ENCODE data around the gene RBM44. TPM values are rescaled to one million over a fixed set of nuclear protein-coding genes. Genes with fewer than 3 reads are reported as not detected.
"Not testable (repeated sequence)": the region's sequence is repeated elsewhere in the genome, so short reads cannot be mapped to it uniquely, and the experiment has no call there.

Gene RBM44, protein sequence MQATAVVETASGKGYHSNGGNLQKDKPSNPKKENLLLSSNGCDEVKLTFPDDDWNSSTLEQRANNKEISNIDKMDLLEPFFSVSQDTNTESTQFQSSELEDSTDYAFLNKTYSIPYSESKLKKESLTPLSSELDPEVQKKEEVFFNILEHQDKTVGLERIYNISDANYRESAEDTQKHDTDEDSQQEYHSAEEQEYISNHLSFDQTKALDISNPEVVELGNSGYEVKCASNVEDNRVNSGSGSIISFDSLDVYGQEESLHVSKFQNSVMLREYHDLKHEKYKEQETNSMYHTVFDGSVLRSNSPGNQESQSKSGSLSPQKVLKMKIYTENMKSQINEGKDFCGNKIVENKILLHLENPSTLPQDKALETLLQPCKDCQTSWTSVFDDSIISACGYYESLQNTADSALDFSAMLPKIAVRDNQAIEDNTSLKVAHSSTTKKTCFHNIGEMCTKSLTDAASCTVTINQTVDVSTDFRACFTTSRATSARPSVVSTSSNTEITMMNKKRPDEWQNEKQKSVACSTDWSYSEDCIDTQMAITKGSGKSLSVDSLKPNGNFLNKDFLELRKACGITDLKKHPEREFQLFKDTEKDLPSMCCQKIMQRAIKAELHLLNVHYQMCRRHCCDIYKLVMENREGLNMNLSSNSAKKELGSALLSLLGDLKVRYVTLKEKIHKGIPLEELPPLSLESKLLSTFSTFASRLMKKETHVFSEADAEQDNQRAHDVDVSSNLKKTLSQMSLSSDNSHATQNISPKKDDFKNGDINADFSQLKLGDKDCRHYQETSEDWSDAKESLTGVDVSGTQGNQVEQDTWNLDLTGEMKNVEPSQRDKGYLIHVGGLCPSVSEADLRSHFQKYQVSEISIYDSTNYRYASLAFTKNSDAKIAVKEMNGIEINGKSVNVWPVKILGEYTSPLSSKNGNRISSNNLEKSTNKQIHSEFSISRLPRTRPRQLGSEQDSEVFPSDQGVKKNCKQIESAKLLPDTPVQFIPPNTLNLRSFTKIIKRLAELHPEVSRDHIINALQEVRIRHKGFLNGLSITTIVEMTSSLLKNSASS
- 0.92 and 1.0 TPM in 2 replicates for total RNA-seq

DNA sequence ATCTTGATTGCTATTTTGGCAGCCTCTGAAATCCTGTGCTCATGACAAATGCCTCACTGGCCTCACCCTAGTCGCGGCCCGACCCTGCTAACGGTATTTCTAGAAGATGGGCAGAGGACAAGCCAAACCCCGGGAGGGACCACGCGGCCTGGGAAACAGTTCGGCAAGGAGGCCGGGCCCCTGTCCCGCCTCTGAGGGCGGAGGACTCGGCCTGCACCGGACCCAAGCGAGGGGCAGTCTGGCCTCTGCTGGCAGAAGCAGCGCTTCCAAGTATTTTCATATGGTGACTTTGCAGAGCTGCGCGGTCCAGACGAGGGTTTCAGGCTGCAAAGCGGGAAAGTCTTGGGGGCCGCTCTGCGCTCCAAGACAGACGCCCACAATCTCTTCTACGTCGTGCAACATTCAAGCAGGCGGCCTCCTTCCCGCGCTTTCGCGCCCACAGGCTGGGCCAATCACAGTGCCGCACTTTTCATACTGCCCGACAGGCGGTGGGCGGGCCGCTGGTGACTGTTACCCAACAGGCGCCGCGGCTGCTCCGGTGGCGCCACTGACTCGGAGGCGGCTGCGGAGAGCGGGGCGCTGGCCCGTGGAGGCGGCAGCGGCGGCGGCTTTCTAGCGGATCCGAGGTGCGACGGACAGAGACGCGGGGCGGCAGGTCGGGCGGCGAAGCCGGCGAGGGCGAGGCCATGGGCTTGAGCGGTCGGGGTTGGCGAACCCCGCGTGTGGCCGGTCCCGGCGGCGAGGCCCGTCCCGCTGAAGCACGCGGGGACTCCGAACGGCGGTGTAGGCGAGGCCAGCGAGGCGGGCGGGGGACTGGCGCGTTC, at the start of gene RBM44:
TSS of gene RBM44 (plus strand) at position 544 of the 824 bp plus-strand sequence. CDS start 14,831 bp downstream, outside the sequence.
- H3K4me1 Mint-ChIP-seq (ENCODE audit: low read depth): no peaks in the 10 kb centered on the region

DNA sequence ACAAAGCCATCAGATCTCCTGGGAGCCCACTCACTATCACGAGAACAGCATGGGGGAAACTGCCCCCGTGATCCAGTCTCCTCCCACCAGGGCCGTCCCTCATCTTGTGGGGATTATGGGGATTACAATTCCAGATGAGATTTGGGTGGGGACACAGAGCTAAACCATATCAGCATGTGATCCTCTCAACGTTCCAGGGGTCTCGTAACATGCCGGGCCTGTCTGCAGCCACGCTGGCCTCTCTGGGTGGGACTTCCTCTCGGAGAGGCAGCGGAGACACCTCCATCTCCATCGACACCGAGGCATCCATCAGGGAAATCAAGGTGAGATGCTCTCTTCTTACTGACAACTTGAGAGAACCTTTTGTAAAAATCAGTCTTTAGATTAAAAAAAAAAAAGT, 49.6 kb upstream of the RBM44 start:
- no peak overlapping the region for H3K4me3 Mint-ChIP-seq (ENCODE audit: low read depth)
- H3K36me3 Mint-ChIP-seq (ENCODE audit: low read depth): peaks cover 76% of the 10 kb centered on the region
- intact Hi-C loops (cut with micrococcal nuclease): no loop called here
- DNase-seq (ENCODE audit: low spot score): no peak
- H3K27ac Mint-ChIP-seq: no peak overlapping the region
- H3K27me3 Mint-ChIP-seq (ENCODE audit: low read depth): no peaks in the 10 kb centered on the region
- H3K9me3 Mint-ChIP-seq: no peaks in the 10 kb centered on the region
- H3K4me1 Mint-ChIP-seq (ENCODE audit: low read depth): peaks cover 27% of the 10 kb centered on the region

More for the DNA sequence above, at the start of gene RBM44:
- no peaks in the 10 kb centered on the region for H3K36me3 Mint-ChIP-seq (ENCODE audit: low read depth)
- no peak for DNase-seq (ENCODE audit: low spot score)
- intact Hi-C loops (cut with micrococcal nuclease): no loop called here
- no peaks in the 10 kb centered on the region for H3K9me3 Mint-ChIP-seq
- no peak within 1 kb of the TSS for H3K27ac Mint-ChIP-seq
- no peaks in the 10 kb centered on the region for H3K27me3 Mint-ChIP-seq (ENCODE audit: low read depth)
- H3K4me3 Mint-ChIP-seq (ENCODE audit: low read depth): no peak within 1 kb of the TSS

DNA sequence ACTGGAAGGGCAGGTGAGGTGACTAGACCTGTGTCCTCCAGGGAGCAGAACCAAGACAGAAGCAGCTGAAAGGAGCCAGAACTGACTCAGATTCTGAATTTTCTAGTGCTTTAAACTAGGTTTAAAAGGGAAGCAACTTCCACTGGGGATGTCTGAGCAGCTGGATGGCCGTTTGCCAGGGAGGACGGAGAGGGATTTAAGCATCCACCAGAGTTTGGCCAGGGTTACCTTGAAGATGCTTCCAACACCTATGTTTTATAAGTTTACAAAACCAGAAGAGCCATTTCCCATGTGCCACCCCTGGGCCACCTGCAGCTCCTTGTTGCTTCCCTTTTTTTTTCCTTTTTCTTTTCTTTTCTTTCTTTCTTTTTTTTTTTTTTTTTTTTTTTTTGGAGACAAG, 48.6 kb upstream of the RBM44 start:
- Mint-ChIP-seq H3K27ac (peak overlapping the region; percentile 13), H3K9me3 (no peaks in the 10 kb centered on the region), H3K36me3 (ENCODE audit: low read depth) (peaks cover 81% of the 10 kb centered on the region), H3K27me3 (ENCODE audit: low read depth) (no peaks in the 10 kb centered on the region), H3K4me3 (ENCODE audit: low read depth) (no peak overlapping the region), H3K4me1 (ENCODE audit: low read depth) (peaks cover 25% of the 10 kb centered on the region)
- no peak for DNase-seq (ENCODE audit: low spot score)
- intact Hi-C loops (cut with micrococcal nuclease): no loop called here

DNA sequence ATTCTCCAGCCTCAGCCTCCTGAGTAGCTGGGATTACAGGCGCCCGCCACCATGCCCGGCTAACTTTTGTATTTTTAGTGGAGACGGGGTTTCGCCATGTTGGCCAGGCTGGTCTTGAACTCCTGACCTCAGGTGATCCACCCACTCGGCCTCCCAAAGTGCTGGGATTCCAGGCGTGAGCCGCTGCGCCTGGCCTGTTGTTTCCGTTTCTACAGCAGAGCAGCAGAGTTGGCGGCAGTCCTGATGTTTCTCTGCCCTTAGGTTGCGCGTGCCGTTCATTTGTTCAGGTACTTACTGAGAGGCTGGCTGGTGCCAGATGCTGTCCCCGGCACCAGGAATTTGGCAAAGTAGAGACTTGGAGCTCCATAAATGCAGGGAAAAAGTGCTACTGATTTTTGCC, 48.1 kb upstream of the RBM44 start:
- Mint-ChIP-seq H3K36me3 (ENCODE audit: low read depth) (peaks cover 82% of the 10 kb centered on the region), H3K4me1 (ENCODE audit: low read depth) (peaks cover 23% of the 10 kb centered on the region)
- H3K9me3 Mint-ChIP-seq; intact Hi-C loops (cut with micrococcal nuclease); DNase-seq (ENCODE audit: low spot score); H3K27me3 Mint-ChIP-seq (ENCODE audit: low read depth); H3K4me3 Mint-ChIP-seq (ENCODE audit: low read depth); H3K27ac Mint-ChIP-seq: not testable (repeated sequence)

DNA sequence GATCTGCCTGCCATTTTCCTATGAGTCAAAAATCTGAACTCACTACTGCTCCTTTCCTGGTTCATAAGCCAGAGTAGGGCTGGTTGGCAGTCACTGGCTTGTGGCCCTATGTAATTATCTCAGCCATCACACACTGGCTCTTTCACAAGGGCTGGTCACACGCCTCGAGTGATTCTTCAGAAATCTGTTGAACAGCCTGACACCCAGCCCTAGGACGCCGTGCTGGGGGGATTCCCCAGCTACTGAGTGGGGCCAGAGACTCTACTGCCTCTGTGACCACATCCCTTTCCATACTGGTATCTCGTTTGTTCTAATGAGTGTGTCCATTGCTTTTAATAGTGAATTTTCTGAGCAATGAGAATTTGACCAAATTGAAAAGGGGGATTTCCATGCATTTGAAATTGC, 45.8 kb upstream of the RBM44 start:
- peaks cover 82% of the 10 kb centered on the region for H3K36me3 Mint-ChIP-seq (ENCODE audit: low read depth)
- no peaks in the 10 kb centered on the region for H3K9me3 Mint-ChIP-seq
- peak overlapping the region; percentile 86 for H3K27ac Mint-ChIP-seq
- no peak overlapping the region for H3K4me3 Mint-ChIP-seq (ENCODE audit: low read depth)
- H3K4me1 Mint-ChIP-seq (ENCODE audit: low read depth): peaks cover 23% of the 10 kb centered on the region
- no peak for DNase-seq (ENCODE audit: low spot score)
- no peaks in the 10 kb centered on the region for H3K27me3 Mint-ChIP-seq (ENCODE audit: low read depth)
- intact Hi-C loops (cut with micrococcal nuclease): loop anchor here (2.0 kb wide), 2 partner anchors 52 to 80 kb away; no protein-coding TSS in a partner anchor

DNA sequence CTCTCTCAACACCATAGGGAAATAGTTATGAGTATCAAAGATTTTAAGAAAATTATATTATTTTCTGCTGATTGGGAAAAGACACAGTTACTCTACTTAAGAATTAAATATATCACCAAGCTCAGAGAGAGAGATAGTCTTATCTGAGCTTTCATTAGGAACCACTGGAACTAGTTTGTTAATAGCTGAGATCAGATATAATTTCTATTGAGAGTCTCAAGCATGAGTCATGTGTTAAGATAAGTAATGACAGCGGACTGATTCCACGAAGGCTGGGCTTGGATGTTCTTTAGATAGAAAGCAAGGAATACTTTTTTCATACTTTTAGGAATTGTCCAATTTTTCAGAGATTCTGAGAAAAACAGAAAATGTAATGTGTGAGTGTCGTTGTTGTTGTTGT, 44.4 kb upstream of the RBM44 start:
- H3K4me1 Mint-ChIP-seq (ENCODE audit: low read depth): peaks cover 23% of the 10 kb centered on the region
- H3K9me3 Mint-ChIP-seq: no peaks in the 10 kb centered on the region
- peak overlapping the region; percentile 79 for H3K27ac Mint-ChIP-seq
- no peak for DNase-seq (ENCODE audit: low spot score)
- peaks cover 80% of the 10 kb centered on the region for H3K36me3 Mint-ChIP-seq (ENCODE audit: low read depth)
- no peaks in the 10 kb centered on the region for H3K27me3 Mint-ChIP-seq (ENCODE audit: low read depth)
- no peak overlapping the region for H3K4me3 Mint-ChIP-seq (ENCODE audit: low read depth)
- intact Hi-C loops (cut with micrococcal nuclease): no loop called here

DNA sequence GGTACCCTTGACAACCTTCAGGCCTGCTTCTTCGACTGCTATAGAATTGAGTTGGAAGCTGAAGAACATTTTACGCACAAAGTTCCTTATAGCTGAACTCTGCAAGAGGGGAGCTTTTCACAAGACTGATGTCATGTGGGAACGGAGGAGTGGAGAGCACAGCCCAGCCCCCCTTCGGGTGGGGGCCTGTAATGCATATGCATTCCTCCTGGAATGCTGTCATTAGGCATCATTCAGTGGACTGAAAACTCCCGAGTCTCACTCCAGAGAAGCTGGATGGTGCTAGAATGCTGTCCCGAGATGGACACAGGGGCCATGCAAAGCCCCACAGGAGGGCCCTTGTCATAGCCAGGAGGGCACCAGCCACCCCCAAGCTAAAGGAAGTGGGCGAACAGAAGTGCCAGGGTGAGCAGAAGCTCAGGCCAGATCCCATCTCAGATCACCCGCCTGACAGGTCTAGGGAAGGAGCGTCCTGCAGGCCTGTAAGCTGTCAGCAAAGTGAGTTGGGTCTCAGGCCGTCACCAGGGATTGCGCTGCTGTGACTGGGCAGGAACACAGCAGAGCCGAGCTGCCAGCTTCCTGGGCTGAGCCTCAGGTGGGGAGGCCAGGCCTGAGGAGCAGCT, 43.8 kb upstream of the RBM44 start:
- no peaks in the 10 kb centered on the region for H3K9me3 Mint-ChIP-seq
- no peaks in the 10 kb centered on the region for H3K27me3 Mint-ChIP-seq (ENCODE audit: low read depth)
- H3K4me1 Mint-ChIP-seq (ENCODE audit: low read depth): peaks cover 22% of the 10 kb centered on the region
- no peak for DNase-seq (ENCODE audit: low spot score)
- H3K27ac Mint-ChIP-seq: no peak overlapping the region
- intact Hi-C loops (cut with micrococcal nuclease): no loop called here
- H3K4me3 Mint-ChIP-seq (ENCODE audit: low read depth): no peak overlapping the region
- H3K36me3 Mint-ChIP-seq (ENCODE audit: low read depth): peaks cover 80% of the 10 kb centered on the region

DNA sequence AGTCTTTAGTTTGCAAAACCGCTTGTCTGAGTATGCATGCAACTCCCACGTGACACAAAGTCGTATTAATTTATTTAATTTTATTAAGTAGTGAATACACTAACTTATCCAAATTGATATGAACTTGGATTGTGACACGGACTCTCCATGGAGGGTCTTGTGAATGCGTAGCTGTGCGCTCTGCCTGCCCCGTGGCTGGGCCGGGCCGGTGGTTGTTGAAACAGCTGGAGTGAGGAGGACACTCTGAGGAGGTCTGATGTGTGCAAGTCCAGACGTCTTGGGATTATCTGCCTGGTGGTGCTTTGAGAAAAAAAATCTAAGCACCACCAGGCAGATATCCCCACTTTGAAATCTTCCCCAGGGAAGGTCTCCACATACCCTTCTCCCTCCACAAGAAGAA, 41.0 kb upstream of the RBM44 start:
- no peaks in the 10 kb centered on the region for H3K9me3 Mint-ChIP-seq
- no peak overlapping the region for H3K4me3 Mint-ChIP-seq (ENCODE audit: low read depth)
- H3K4me1 Mint-ChIP-seq (ENCODE audit: low read depth): peaks cover 11% of the 10 kb centered on the region
- H3K27ac Mint-ChIP-seq: no peak overlapping the region
- no peaks in the 10 kb centered on the region for H3K27me3 Mint-ChIP-seq (ENCODE audit: low read depth)
- no peak for DNase-seq (ENCODE audit: low spot score)
- intact Hi-C loops (cut with micrococcal nuclease): no loop called here
- peaks cover 87% of the 10 kb centered on the region for H3K36me3 Mint-ChIP-seq (ENCODE audit: low read depth)

DNA sequence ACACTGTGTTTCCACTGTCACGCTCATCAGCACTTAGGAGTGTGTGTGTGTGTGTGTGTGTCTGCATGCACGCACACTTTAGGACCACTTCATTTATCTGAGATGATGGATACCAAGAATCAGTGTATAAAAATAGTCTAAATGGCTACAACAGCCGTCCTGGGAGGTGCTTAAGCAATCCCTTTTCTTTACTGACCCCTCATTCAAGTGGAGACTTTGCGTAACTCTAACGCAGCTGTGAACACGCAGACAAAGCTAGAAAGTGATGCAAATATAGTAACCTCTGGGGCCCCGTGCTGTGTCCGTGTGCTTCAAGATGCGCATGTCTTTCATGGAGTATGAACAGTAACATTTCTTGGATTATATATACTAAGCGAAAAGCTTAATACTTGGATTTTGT, 40.4 kb upstream of the RBM44 start:
- Mint-ChIP-seq H3K9me3 (no peaks in the 10 kb centered on the region), H3K4me1 (ENCODE audit: low read depth) (peaks cover 8% of the 10 kb centered on the region), H3K36me3 (ENCODE audit: low read depth) (peaks cover 87% of the 10 kb centered on the region), H3K27me3 (ENCODE audit: low read depth) (no peaks in the 10 kb centered on the region), H3K27ac (no peak overlapping the region), H3K4me3 (ENCODE audit: low read depth) (no peak overlapping the region)
- no peak for DNase-seq (ENCODE audit: low spot score)
- intact Hi-C loops (cut with micrococcal nuclease): no loop called here

DNA sequence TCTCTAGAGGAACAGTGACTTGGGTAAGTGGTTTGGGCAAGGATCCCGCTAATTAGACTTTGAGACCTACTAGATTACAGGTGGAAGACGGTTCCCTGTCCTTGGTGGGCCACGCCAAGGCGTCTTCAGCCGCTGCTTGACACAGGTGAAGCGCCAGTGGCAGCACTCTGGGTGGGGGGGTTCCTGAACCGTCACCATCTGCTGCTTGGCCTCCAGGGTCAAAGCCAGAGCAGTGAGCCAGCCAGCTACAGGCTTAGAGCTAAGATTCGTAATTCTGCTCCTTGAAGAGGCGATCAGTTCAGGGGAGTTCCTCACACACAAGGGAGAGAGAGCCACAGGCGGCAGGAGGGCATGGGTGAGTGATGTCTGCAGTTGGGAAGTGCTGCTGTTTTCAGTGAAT, 39.4 kb upstream of the RBM44 start:
- Mint-ChIP-seq H3K4me3 (ENCODE audit: low read depth) (no peak overlapping the region), H3K27me3 (ENCODE audit: low read depth) (no peaks in the 10 kb centered on the region), H3K36me3 (ENCODE audit: low read depth) (peaks cover 85% of the 10 kb centered on the region), H3K9me3 (no peaks in the 10 kb centered on the region), H3K4me1 (ENCODE audit: low read depth) (peaks cover 6% of the 10 kb centered on the region), H3K27ac (peak overlapping the region; percentile 22)
- intact Hi-C loops (cut with micrococcal nuclease): no loop called here
- DNase-seq (ENCODE audit: low spot score): no peak

DNA sequence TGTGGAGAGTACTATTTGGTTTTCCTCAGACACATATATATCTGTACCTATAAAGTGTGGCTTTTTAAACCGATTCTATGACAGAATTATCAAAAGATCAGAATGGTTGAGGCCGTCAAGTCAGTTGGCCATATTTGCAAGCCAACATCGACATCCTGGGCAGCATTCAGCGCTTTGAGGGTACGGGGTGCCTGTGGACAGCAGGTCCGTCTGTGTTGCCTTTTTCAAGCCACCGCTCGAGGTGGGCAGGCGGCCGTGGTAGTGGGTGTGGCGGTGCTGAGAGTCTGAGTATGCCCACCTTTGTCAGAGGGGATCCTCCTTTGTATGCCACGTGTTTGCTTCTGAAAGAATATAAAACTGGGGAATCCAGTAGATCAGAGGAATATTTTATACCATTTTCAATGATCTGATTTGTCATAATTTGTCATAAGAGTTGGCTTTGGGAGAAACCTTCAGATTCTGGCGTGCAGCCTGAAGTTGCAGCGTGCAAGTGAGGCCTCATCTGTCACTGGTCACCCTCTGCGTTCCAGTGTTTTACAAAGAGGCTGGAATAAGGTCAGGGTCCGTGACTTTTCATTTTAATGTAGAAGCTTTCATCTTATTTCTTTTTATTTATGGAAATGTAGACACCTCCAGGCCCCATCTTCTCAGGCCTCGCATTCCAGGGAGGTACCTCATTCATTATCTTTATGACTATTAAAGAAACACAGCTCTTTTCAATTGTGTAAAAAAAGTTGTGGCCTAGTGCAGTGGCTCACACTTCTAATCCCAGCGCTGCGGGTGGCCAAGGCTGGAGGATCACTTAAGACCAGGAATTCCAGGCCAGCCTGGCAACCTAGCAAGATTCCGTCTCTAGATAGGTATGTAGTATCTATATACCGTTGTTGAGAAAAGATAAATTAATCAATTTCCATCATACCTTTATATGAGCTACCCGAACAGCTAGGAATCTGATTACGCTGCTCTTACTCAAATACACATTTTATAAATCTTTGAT, 37.8 kb upstream of the RBM44 start:
- H3K4me3 Mint-ChIP-seq (ENCODE audit: low read depth): no peak overlapping the region
- no peaks in the 10 kb centered on the region for H3K27me3 Mint-ChIP-seq (ENCODE audit: low read depth)
- intact Hi-C loops (cut with micrococcal nuclease): no loop called here
- DNase-seq (ENCODE audit: low spot score): no peak
- peaks cover 74% of the 10 kb centered on the region for H3K36me3 Mint-ChIP-seq (ENCODE audit: low read depth)
- H3K9me3 Mint-ChIP-seq: no peaks in the 10 kb centered on the region
- H3K27ac Mint-ChIP-seq: no peak overlapping the region
- H3K4me1 Mint-ChIP-seq (ENCODE audit: low read depth): peaks cover 6% of the 10 kb centered on the region
